Measurements from ENCODE around the gene EDIL3.

- TF ChIP-seq SALL2 (CRISPR knock-in tag; IDR thresholded peaks at IDR 0.05) (no peak), STAT6 (CRISPR knock-in tag; IDR thresholded peaks at IDR 0.05; ENCODE audit: borderline replicate concordance) (no peak), BCLAF1 (IDR thresholded peaks at IDR 0.05) (no peak), SMAD3 (CRISPR knock-in tag; IDR thresholded peaks at IDR 0.05) (no peak)
Measured at GRCh38 chr5:84118551-84118950, 266.1 kb downstream of the EDIL3 start.

Data from HepG2 (cell line).